K562 (cell line): ENCODE measurements around the gene GET4. TPM values are rescaled to one million over a fixed set of nuclear protein-coding genes. Genes with fewer than 3 reads are reported as not detected.

Experiments used
- CBFA2T2 ChIP-seq: fragments of 450-650 bp; conservative IDR thresholded peaks from 2 replicates; pipeline ENCODE4 v1.6.1; 2017; ENCODE audit warnings: mild to moderate bottlenecking
- FIP1L1 ChIP-seq: fragments of 200-400 bp; formaldehyde crosslinking; IDR thresholded peaks from 2 replicates; pipeline ENCODE4 v1.6.1; 2018; ENCODE audit warnings: mild to moderate bottlenecking, low read depth, low read length; ENCODE audit not compliant: poor library complexity, severe bottlenecking
- HMG20A ChIP-seq: fragments of 450-650 bp; formaldehyde crosslinking; conservative IDR thresholded peaks from 2 replicates; pipeline ENCODE4 v1.4.0; 2020; ENCODE audit warnings: mild to moderate bottlenecking, mixed read lengths
- HMGN3 ChIP-seq: IDR thresholded peaks from 2 replicates; pipeline ENCODE4 v1.6.1; 2011; ENCODE audit warnings: borderline replicate concordance, low read depth, mild to moderate bottlenecking, mixed read lengths, low read length; ENCODE audit not compliant: insufficient read length; ENCODE audit errors: extremely low read depth
- MEF2A ChIP-seq: IDR thresholded peaks from 2 replicates; pipeline ENCODE4 v1.6.1; 2011; ENCODE audit warnings: low read depth, mild to moderate bottlenecking, low read length, moderate library complexity; ENCODE audit not compliant: control insufficient read depth
- MTA3 ChIP-seq: fragments of 450-650 bp; formaldehyde crosslinking; IDR thresholded peaks from 2 replicates; pipeline ENCODE4 v1.6.1; 2017; ENCODE audit warnings: mild to moderate bottlenecking, borderline replicate concordance
- POU5F1 ChIP-seq: fragments of 150-350 bp; IDR thresholded peaks from 2 replicates; pipeline ENCODE4 v1.6.1; 2014; ENCODE audit warnings: borderline replicate concordance, low read length, low read depth, mild to moderate bottlenecking; ENCODE audit not compliant: partially characterized antibody
- ZFX ChIP-seq: sonication (generic); formaldehyde crosslinking; IDR thresholded peaks from 2 replicates; pipeline ENCODE4 v1.8.0; 2022; ENCODE audit warnings: mild to moderate bottlenecking, missing genetic modification reagents, moderate library complexity
- ZNF24 ChIP-seq: fragments of 450-650 bp; IDR thresholded peaks from 2 replicates; pipeline ENCODE4 v1.6.1; 2016
- polyA plus RNA-seq, 8 experiments: library from polyadenylated mRNA; depleted of rRNA in 4 of 8; stranded (reverse) in 5 of 8; unstranded in 3 of 8; fragments of >200 nt; fragmentation: Nextera tagmentation in 2 of 8; fragmentation: Illumina TruSeq in 1 of 8; extraction: Ambion mirVana in 2 of 8; extraction: Trizol in 1 of 8; gene quantifications; 2 replicates each; pipeline versions ENCODE4 v1.2.1 to v1.2.3, GENCODE V29; 2011 to 2014; ENCODE audit warnings: inconsistent platforms in 1 of 8, missing spikeins in 1 of 8
- total RNA-seq, 7 experiments: library from RNA; depleted of rRNA in 6 of 7; stranded (reverse); fragments of >200 nt in 6 of 7; fragmentation: Illumina TruSeq in 2 of 7; extraction: Trizol in 2 of 7; gene quantifications; 2 replicates each; pipeline versions ENCODE4 v1.2.1 to v1.2.3, GENCODE V29; 2011 to 2021; ENCODE audit warnings: low replicate concordance in 1 of 7
- TF ChIP-seq, protein P1 (sequence below): sonication (generic); formaldehyde crosslinking; IDR thresholded peaks from 2 replicates; pipeline ENCODE4 v1.8.1; 2023; ENCODE audit warnings: mild to moderate bottlenecking, missing genetic modification reagents
- TF ChIP-seq, protein P2 (sequence below): sonication (generic); formaldehyde crosslinking; IDR thresholded peaks from 2 replicates; pipeline ENCODE4 v1.9.0; 2022; ENCODE audit warnings: mild to moderate bottlenecking, missing genetic modification reagents
- TF ChIP-seq, protein P3 (sequence below): fragments of 450-650 bp; formaldehyde crosslinking; IDR thresholded peaks from 2 replicates; pipeline ENCODE4 v1.4.0; 2020; ENCODE audit warnings: mild to moderate bottlenecking, mixed read lengths
- TF ChIP-seq, protein P4 (sequence below), 2 experiments: fragments of 450-650 bp in 1 of 2; sonication (generic) in 1 of 2; formaldehyde crosslinking in 1 of 2; IDR thresholded peaks in 1 of 2; conservative IDR thresholded peaks in 1 of 2; 2 replicates each; pipeline versions ENCODE4 v1.6.1 to v1.8.1; 2016 to 2023; ENCODE audit warnings: mild to moderate bottlenecking in 2 of 2, moderate library complexity in 2 of 2, inconsistent platforms in 1 of 2, missing genetic modification reagents in 1 of 2
- TF ChIP-seq, protein P5 (sequence below): sonication (generic); formaldehyde crosslinking; IDR thresholded peaks from 2 replicates; pipeline ENCODE4 v1.9.0; 2022; ENCODE audit warnings: mild to moderate bottlenecking, missing genetic modification reagents
- TF ChIP-seq, protein P6 (sequence below): fragments of 450-650 bp; formaldehyde crosslinking; IDR thresholded peaks from 2 replicates; pipeline ENCODE4 v1.4.0; 2022; ENCODE audit warnings: mild to moderate bottlenecking, moderate library complexity

Gene GET4
- total and polyA plus RNA-seq, 9 of the 15 experiments (the other 6 are each of a cell fraction or from before 2014, with no cell fraction given) = 0.99 to 122 (median 40.4) TPM

DNA sequence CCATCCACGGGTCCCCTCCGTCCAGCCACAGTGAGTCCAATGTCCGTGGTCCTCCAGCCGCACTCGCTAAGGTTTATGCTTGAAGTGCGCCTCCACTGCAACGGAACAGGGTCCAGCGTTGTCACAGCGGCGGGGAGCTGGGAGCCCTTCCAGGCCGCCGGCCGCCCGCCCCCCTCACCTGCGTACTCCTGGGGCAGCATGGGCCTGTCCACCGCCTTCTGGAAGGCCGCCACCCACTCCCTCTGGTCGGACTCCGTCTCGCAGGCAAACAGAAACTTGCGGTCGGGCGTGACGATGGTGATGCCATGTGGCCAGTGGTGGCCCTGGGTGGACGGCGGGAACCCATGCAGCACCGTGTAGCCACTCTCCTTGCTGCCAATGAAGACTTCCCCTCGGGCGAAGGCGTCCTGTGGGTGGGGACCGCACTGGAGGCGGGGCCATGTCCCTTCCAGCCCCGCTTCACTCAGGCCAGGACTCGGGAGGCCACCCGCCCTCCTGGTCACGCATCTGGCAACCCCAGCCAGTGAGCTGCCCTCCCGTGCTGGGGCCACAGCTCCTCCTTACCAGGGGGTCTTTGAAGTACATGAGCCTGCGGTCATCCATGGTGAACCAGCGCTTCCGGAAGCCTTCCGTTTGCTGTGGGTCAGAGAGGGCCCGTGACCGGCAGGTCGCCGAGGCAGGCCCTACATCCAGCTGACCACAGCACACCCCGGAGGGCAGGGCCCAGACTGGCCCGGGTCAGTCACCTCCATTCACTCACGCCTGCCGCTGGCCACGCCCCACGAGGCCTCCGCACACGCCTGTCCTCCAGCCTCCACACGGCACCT is 22.7 kb downstream of the GET4 start (continued):
- TF ChIP-seq, protein P1, sequence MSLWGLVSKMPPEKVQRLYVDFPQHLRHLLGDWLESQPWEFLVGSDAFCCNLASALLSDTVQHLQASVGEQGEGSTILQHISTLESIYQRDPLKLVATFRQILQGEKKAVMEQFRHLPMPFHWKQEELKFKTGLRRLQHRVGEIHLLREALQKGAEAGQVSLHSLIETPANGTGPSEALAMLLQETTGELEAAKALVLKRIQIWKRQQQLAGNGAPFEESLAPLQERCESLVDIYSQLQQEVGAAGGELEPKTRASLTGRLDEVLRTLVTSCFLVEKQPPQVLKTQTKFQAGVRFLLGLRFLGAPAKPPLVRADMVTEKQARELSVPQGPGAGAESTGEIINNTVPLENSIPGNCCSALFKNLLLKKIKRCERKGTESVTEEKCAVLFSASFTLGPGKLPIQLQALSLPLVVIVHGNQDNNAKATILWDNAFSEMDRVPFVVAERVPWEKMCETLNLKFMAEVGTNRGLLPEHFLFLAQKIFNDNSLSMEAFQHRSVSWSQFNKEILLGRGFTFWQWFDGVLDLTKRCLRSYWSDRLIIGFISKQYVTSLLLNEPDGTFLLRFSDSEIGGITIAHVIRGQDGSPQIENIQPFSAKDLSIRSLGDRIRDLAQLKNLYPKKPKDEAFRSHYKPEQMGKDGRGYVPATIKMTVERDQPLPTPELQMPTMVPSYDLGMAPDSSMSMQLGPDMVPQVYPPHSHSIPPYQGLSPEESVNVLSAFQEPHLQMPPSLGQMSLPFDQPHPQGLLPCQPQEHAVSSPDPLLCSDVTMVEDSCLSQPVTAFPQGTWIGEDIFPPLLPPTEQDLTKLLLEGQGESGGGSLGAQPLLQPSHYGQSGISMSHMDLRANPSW = no peak
- TF ChIP-seq, protein P2, sequence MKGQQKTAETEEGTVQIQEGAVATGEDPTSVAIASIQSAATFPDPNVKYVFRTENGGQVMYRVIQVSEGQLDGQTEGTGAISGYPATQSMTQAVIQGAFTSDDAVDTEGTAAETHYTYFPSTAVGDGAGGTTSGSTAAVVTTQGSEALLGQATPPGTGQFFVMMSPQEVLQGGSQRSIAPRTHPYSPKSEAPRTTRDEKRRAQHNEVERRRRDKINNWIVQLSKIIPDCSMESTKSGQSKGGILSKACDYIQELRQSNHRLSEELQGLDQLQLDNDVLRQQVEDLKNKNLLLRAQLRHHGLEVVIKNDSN (CRISPR knock-in tag) = peak; percentile 22; the same call in 1 of the 2 replicates
- TF ChIP-seq, protein P3, sequence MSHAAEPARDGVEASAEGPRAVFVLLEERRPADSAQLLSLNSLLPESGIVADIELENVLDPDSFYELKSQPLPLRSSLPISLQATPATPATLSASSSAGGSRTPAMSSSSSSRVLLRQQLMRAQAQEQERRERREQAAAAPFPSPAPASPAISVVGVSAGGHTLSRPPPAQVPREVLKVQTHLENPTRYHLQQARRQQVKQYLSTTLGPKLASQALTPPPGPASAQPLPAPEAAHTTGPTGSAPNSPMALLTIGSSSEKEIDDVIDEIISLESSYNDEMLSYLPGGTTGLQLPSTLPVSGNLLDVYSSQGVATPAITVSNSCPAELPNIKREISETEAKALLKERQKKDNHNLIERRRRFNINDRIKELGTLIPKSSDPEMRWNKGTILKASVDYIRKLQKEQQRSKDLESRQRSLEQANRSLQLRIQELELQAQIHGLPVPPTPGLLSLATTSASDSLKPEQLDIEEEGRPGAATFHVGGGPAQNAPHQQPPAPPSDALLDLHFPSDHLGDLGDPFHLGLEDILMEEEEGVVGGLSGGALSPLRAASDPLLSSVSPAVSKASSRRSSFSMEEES (CRISPR knock-in tag) = no peak
- no peak for TF ChIP-seq MEF2A
- TF ChIP-seq, protein P4, sequence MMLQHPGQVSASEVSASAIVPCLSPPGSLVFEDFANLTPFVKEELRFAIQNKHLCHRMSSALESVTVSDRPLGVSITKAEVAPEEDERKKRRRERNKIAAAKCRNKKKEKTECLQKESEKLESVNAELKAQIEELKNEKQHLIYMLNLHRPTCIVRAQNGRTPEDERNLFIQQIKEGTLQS (IDR thresholded peaks at IDR 0.05) = no peak
- TF ChIP-seq, protein P4 (CRISPR knock-in tag; conservative IDR thresholded peaks at IDR 0.05) = no peak
- TF ChIP-seq, protein P5, sequence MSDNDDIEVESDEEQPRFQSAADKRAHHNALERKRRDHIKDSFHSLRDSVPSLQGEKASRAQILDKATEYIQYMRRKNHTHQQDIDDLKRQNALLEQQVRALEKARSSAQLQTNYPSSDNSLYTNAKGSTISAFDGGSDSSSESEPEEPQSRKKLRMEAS (CRISPR knock-in tag) = 0 out of 2 replicates have a peak, but pooled peaks have one; percentile 27
- TF ChIP-seq ZNF24 = no peak
- TF ChIP-seq FIP1L1 = peak; percentile 64
- peak; percentile 18 for TF ChIP-seq ZFX
- TF ChIP-seq HMG20A (CRISPR knock-in tag) = no peak
- TF ChIP-seq, protein P6, sequence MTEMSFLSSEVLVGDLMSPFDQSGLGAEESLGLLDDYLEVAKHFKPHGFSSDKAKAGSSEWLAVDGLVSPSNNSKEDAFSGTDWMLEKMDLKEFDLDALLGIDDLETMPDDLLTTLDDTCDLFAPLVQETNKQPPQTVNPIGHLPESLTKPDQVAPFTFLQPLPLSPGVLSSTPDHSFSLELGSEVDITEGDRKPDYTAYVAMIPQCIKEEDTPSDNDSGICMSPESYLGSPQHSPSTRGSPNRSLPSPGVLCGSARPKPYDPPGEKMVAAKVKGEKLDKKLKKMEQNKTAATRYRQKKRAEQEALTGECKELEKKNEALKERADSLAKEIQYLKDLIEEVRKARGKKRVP = no peak
- TF ChIP-seq MTA3 = no peak
- TF ChIP-seq HMGN3 = peak; percentile 44
- TF ChIP-seq CBFA2T2 = no peak
- TF ChIP-seq POU5F1 = no peak
